ENCODE data around the gene PLEKHO2.

Gene PLEKHO2

GRCh38 chr15:64856429-64857145 is 14.9 kb downstream of the PLEKHO2 start:
- H2AFZ ChIP-seq (ENCODE audit: low read length, unreplicated experiment) = no peak overlapping the region
- no peaks in the 10 kb centered on the region for H3K27me3 ChIP-seq (ENCODE audit: insufficient read depth, low read length)
- peak overlapping the region; percentile 4; the same call in 1 of the 2 replicates for H3K4me3 ChIP-seq (ENCODE audit: low read depth, low read length)
- H3K36me3 ChIP-seq (ENCODE audit: insufficient read depth, low read length) = no peaks in the 10 kb centered on the region; the same call in 1 of the 2 replicates
- peaks cover 53% of the 10 kb centered on the region for H3K4me1 ChIP-seq (ENCODE audit: control insufficient read depth, insufficient read depth, low read length, unreplicated experiment)
- H3K27ac ChIP-seq (ENCODE audit: low read depth, low read length) = peak overlapping the region; percentile 77
- H3K79me2 ChIP-seq (ENCODE audit: control insufficient read depth, insufficient read depth, low read length, unreplicated experiment) = peaks cover 57% of the 10 kb centered on the region

DNA sequence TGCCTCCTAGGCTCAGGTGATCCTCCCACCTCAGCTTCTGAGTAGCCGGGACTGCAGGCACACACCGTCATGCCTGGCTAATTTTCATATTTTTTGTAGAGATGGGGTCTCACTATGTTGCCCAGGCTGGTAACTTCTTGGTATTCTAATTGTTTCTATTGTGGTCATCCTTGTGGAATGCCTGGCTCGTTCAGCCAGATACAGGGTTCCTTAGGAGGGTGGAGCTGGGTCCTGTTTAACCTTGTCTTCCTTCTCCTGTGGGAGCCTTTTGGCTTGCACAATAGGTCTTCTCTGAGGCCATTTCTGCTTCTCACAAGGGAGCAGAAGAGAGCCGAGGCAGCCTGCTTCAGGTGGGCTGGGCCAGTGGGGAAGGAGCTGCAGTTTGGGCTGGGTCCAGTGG is 15.7 kb downstream of the PLEKHO2 start:
- Histone ChIP-seq H3K36me3 (ENCODE audit: insufficient read depth, low read length) (no peaks in the 10 kb centered on the region; the same call in 1 of the 2 replicates), H3K4me3 (ENCODE audit: low read depth, low read length) (peak overlapping the region; percentile 4; the same call in 1 of the 2 replicates), H3K27me3 (ENCODE audit: insufficient read depth, low read length) (no peaks in the 10 kb centered on the region), H3K4me1 (ENCODE audit: control insufficient read depth, insufficient read depth, low read length, unreplicated experiment) (peaks cover 49% of the 10 kb centered on the region), H3K79me2 (ENCODE audit: control insufficient read depth, insufficient read depth, low read length, unreplicated experiment) (peaks cover 49% of the 10 kb centered on the region), H3K27ac (ENCODE audit: low read depth, low read length) (peak overlapping the region; percentile 77), H2AFZ (ENCODE audit: low read length, unreplicated experiment) (no peak overlapping the region)

GRCh38 chr15:64858021-64858575 is 16.4 kb downstream of the PLEKHO2 start:
- Histone ChIP-seq H3K4me3 (ENCODE audit: low read depth, low read length) (no peak overlapping the region), H3K27me3 (ENCODE audit: insufficient read depth, low read length) (no peaks in the 10 kb centered on the region), H2AFZ (ENCODE audit: low read length, unreplicated experiment) (no peak overlapping the region), H3K27ac (ENCODE audit: low read depth, low read length) (peak overlapping the region; percentile 77), H3K36me3 (ENCODE audit: insufficient read depth, low read length) (no peaks in the 10 kb centered on the region; the same call in 1 of the 2 replicates), H3K4me1 (ENCODE audit: control insufficient read depth, insufficient read depth, low read length, unreplicated experiment) (peaks cover 49% of the 10 kb centered on the region), H3K79me2 (ENCODE audit: control insufficient read depth, insufficient read depth, low read length, unreplicated experiment) (peaks cover 49% of the 10 kb centered on the region)

- H3K27ac ChIP-seq (ENCODE audit: low read depth, low read length) = no peak overlapping the region
- H3K79me2 ChIP-seq (ENCODE audit: control insufficient read depth, insufficient read depth, low read length, unreplicated experiment) = peaks cover 42% of the 10 kb centered on the region
- H3K4me3 ChIP-seq (ENCODE audit: low read depth, low read length) = no peak overlapping the region
- peaks cover 41% of the 10 kb centered on the region for H3K4me1 ChIP-seq (ENCODE audit: control insufficient read depth, insufficient read depth, low read length, unreplicated experiment)
- no peaks in the 10 kb centered on the region for H3K27me3 ChIP-seq (ENCODE audit: insufficient read depth, low read length)
- no peaks in the 10 kb centered on the region; the same call in 1 of the 2 replicates for H3K36me3 ChIP-seq (ENCODE audit: insufficient read depth, low read length)
- no peak overlapping the region for H2AFZ ChIP-seq (ENCODE audit: low read length, unreplicated experiment)
Measured at GRCh38 chr15:64859226-64859625, 17.5 kb downstream of the PLEKHO2 start.

DNA sequence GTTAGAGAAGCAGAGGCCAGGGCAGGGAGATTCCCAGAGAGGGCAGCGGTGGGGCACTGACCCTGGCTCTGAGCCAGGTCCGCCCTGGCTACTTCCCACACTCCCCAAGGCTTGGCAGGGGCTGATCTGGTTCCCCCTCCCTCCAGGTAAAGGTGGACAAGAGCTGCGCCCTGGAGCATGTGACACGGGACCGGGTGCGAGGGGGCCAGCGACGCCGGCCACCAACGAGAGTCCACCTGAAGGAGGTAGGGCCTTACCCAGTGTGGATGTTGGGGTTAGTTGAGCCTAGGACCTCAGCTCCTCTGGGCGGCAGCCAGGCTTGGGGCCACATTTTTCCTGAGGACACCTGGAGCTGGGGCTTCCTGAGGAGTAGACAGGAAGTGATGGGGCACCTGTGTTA is 19.6 kb downstream of the PLEKHO2 start:
- H3K79me2 ChIP-seq (ENCODE audit: control insufficient read depth, insufficient read depth, low read length, unreplicated experiment) = peaks cover 34% of the 10 kb centered on the region
- peaks cover 32% of the 10 kb centered on the region for H3K4me1 ChIP-seq (ENCODE audit: control insufficient read depth, insufficient read depth, low read length, unreplicated experiment)
- no peaks in the 10 kb centered on the region; the same call in 1 of the 2 replicates for H3K36me3 ChIP-seq (ENCODE audit: insufficient read depth, low read length)

GRCh38 chr15:64861960-64862359 is 20.2 kb downstream of the PLEKHO2 start:
- Histone ChIP-seq H3K4me1 (ENCODE audit: control insufficient read depth, insufficient read depth, low read length, unreplicated experiment) (peaks cover 27% of the 10 kb centered on the region), H3K27ac (ENCODE audit: low read depth, low read length) (no peak overlapping the region), H3K36me3 (ENCODE audit: insufficient read depth, low read length) (no peaks in the 10 kb centered on the region; the same call in 1 of the 2 replicates), H3K79me2 (ENCODE audit: control insufficient read depth, insufficient read depth, low read length, unreplicated experiment) (peaks cover 32% of the 10 kb centered on the region), H3K27me3 (ENCODE audit: insufficient read depth, low read length) (no peaks in the 10 kb centered on the region), H2AFZ (ENCODE audit: low read length, unreplicated experiment) (no peak overlapping the region), H3K4me3 (ENCODE audit: low read depth, low read length) (no peak overlapping the region)

More for the DNA sequence above, 19.6 kb downstream of the PLEKHO2 start:
- no peak overlapping the region for H3K4me3 ChIP-seq (ENCODE audit: low read depth, low read length)
- no peak overlapping the region for H2AFZ ChIP-seq (ENCODE audit: low read length, unreplicated experiment)
- no peak overlapping the region for H3K27ac ChIP-seq (ENCODE audit: low read depth, low read length)
- H3K27me3 ChIP-seq (ENCODE audit: insufficient read depth, low read length) = no peaks in the 10 kb centered on the region

DNA sequence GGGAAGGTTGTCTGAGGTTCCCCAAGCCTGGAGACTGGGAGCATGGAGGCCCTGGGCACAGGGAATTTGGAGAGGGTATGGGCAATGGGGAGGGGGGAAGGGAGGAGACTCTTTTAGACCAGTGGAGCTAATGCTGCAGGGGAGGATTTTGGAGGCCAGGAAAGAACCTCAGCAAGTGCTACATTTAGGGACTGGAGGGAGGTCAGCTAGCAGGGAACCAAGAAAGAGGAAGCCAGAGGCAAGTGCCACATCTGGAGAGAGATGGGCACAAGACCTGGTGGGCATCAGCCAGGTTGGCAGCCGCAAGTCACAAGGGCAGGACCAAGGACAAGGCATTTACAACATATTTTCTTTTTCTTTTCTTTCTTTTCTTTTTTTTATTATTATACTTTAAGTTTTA is 20.7 kb downstream of the PLEKHO2 start:
- H3K27ac ChIP-seq (ENCODE audit: low read depth, low read length) = no peak overlapping the region
- no peaks in the 10 kb centered on the region for H3K27me3 ChIP-seq (ENCODE audit: insufficient read depth, low read length)
- H3K4me3 ChIP-seq (ENCODE audit: low read depth, low read length) = no peak overlapping the region
- H3K4me1 ChIP-seq (ENCODE audit: control insufficient read depth, insufficient read depth, low read length, unreplicated experiment) = peaks cover 22% of the 10 kb centered on the region
- H3K36me3 ChIP-seq (ENCODE audit: insufficient read depth, low read length) = no peaks in the 10 kb centered on the region; the same call in 1 of the 2 replicates
- H2AFZ ChIP-seq (ENCODE audit: low read length, unreplicated experiment) = no peak overlapping the region
- H3K79me2 ChIP-seq (ENCODE audit: control insufficient read depth, insufficient read depth, low read length, unreplicated experiment) = peaks cover 28% of the 10 kb centered on the region

DNA sequence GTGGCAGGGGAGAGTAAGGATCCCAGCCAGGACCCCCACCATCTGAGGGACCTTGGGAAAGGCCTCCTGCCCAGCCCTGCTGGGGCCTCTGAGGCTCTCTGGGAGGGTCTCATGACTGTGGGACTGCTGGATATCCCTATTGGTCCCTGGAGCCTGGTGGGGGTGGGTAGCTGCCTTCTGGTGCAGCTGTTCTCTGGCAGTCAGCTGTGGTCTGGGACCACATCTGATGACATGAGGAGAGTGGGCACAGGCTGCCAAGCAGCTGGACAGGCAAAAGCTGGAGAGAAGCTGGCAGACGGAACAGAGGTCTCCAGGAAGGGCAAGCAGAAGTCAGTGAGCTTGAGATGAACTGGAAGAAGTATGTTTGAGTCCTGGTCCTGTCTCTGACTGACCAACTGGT is 22.4 kb downstream of the PLEKHO2 start:
- no peaks in the 10 kb centered on the region; the same call in 1 of the 2 replicates for H3K36me3 ChIP-seq (ENCODE audit: insufficient read depth, low read length)
- no peaks in the 10 kb centered on the region for H3K27me3 ChIP-seq (ENCODE audit: insufficient read depth, low read length)
- no peak overlapping the region for H2AFZ ChIP-seq (ENCODE audit: low read length, unreplicated experiment)
- peaks cover 14% of the 10 kb centered on the region for H3K79me2 ChIP-seq (ENCODE audit: control insufficient read depth, insufficient read depth, low read length, unreplicated experiment)
- no peak overlapping the region for H3K4me3 ChIP-seq (ENCODE audit: low read depth, low read length)
- peaks cover 11% of the 10 kb centered on the region for H3K4me1 ChIP-seq (ENCODE audit: control insufficient read depth, insufficient read depth, low read length, unreplicated experiment)
- no peak overlapping the region for H3K27ac ChIP-seq (ENCODE audit: low read depth, low read length)

GRCh38 chr15:64865126-64865997 is 23.6 kb downstream of the PLEKHO2 start:
- Histone ChIP-seq H2AFZ (ENCODE audit: low read length, unreplicated experiment) (no peak overlapping the region), H3K27me3 (ENCODE audit: insufficient read depth, low read length) (no peaks in the 10 kb centered on the region), H3K36me3 (ENCODE audit: insufficient read depth, low read length) (no peaks in the 10 kb centered on the region; the same call in none of the 2 replicates), H3K79me2 (ENCODE audit: control insufficient read depth, insufficient read depth, low read length, unreplicated experiment) (peaks cover 3% of the 10 kb centered on the region), H3K4me3 (ENCODE audit: low read depth, low read length) (no peak overlapping the region), H3K4me1 (ENCODE audit: control insufficient read depth, insufficient read depth, low read length, unreplicated experiment) (peaks cover 11% of the 10 kb centered on the region), H3K27ac (ENCODE audit: low read depth, low read length) (no peak overlapping the region)

- Histone ChIP-seq H3K27ac (ENCODE audit: low read depth, low read length) (no peak overlapping the region), H3K4me3 (ENCODE audit: low read depth, low read length) (no peak overlapping the region), H3K4me1 (ENCODE audit: control insufficient read depth, insufficient read depth, low read length, unreplicated experiment) (peaks cover 11% of the 10 kb centered on the region), H3K79me2 (ENCODE audit: control insufficient read depth, insufficient read depth, low read length, unreplicated experiment) (no peaks in the 10 kb centered on the region), H3K36me3 (ENCODE audit: insufficient read depth, low read length) (no peaks in the 10 kb centered on the region; the same call in 1 of the 2 replicates), H2AFZ (ENCODE audit: low read length, unreplicated experiment) (no peak overlapping the region), H3K27me3 (ENCODE audit: insufficient read depth, low read length) (no peaks in the 10 kb centered on the region)
Measured at GRCh38 chr15:64865998-64866520, 24.3 kb downstream of the PLEKHO2 start.
